WERI-Rb-1 (cell line): ENCODE data around the gene SVBP.
A peak's percentile ranks its signal among the peaks of the same experiment; 100 is the strongest.
"Not testable (repeated sequence)": the region's sequence is repeated elsewhere in the genome, so short reads cannot be mapped to it uniquely, and the experiment has no call there.

Source experiments
- DNase-seq: peaks from one replicate; pipeline ENCODE4 v3.0.0-alpha.2; 2020
- H3K27ac ChIP-seq: fragments of 250-450 bp; sonication (Bioruptor Pico); 2 replicates; pipeline ENCODE4 v1.5.1; 2020; ENCODE audit warnings: mild to moderate bottlenecking, moderate library complexity
- H3K27me3 ChIP-seq: fragments of 250-450 bp; sonication (Bioruptor Pico); 2 replicates; pipeline ENCODE4 v1.5.1; 2021; ENCODE audit warnings: mild to moderate bottlenecking, low read depth, moderate library complexity; ENCODE audit not compliant: insufficient read depth, severe bottlenecking
- H3K36me3 ChIP-seq: fragments of 250-450 bp; sonication (Bioruptor Pico); 2 replicates; pipeline ENCODE4 v1.5.1; 2020; ENCODE audit warnings: mild to moderate bottlenecking, moderate library complexity
- H3K4me3 ChIP-seq: 2 replicates; pipeline ENCODE4 v1.5.1; 2011; ENCODE audit warnings: low read depth, mild to moderate bottlenecking, control low read depth, low read length
- H3K9me3 ChIP-seq: fragments of 250-450 bp; sonication (Bioruptor Pico); 2 replicates; pipeline ENCODE4 v1.5.1; 2021; ENCODE audit warnings: mild to moderate bottlenecking, moderate library complexity; ENCODE audit not compliant: severe bottlenecking
- TF ChIP-seq, protein P1 (sequence below): IDR thresholded peaks from 2 replicates; pipeline ENCODE4 v1.5.1; 2011; ENCODE audit warnings: low read depth, mild to moderate bottlenecking, control low read depth, inconsistent platforms, low read length

Gene SVBP, protein sequence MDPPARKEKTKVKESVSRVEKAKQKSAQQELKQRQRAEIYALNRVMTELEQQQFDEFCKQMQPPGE

DNA sequence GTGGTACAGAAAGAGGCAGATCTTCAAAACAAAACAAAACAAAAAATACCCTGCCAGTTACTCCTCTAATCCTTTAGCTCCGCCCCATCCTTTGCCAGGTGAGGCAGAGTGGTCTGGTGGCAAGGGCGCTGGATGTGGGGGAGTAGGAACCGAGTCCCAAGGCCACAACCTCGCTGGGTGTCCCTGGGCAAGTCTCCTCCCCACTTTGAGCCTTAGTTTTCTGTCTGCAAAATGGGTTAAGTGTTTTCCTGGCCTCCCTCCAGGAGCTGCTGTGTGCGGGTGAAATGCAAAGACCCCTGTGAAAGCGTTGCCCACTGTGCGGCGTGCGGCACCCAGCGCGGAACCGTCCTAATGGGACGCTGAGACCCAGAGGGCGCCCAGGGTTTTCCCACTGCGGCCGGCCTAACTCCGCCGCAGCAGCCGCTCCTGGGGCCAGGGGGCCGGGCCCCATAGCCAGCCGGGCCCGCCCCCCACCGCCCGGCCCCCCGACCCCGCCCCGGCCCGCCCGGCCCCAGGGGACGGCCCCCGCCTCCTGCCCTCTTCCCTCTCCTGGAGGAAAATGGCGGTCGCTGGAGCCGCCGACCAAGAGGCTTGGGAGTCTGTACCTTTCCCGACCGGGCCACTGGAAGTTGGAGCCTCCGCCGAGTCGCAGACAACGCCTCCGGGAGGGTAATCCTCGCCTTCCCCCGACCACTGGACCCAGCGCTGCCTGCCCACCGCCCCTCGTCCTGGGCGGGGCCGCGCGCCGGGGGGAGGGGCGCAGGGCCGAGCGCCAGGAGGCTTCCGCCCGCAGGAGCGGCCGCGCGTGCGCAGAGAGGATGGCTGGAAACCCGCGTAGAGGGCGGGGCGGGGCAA is at the start of gene SVBP, which contains the start of gene ERMAP:
SVBP (minus strand) TSS at position 813 of the 855 bp plus-strand sequence. CDS start 853 bp downstream, outside the sequence.
ERMAP (plus strand) TSS at position 538 of the 855 bp plus-strand sequence. CDS start 13,327 bp downstream, outside the sequence.
- TF ChIP-seq, protein P1, sequence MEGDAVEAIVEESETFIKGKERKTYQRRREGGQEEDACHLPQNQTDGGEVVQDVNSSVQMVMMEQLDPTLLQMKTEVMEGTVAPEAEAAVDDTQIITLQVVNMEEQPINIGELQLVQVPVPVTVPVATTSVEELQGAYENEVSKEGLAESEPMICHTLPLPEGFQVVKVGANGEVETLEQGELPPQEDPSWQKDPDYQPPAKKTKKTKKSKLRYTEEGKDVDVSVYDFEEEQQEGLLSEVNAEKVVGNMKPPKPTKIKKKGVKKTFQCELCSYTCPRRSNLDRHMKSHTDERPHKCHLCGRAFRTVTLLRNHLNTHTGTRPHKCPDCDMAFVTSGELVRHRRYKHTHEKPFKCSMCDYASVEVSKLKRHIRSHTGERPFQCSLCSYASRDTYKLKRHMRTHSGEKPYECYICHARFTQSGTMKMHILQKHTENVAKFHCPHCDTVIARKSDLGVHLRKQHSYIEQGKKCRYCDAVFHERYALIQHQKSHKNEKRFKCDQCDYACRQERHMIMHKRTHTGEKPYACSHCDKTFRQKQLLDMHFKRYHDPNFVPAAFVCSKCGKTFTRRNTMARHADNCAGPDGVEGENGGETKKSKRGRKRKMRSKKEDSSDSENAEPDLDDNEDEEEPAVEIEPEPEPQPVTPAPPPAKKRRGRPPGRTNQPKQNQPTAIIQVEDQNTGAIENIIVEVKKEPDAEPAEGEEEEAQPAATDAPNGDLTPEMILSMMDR: no peak
- DNase-seq: peak; percentile 91
- Histone ChIP-seq H3K27me3 (no peaks in the 10 kb centered on the region), H3K9me3 (no peaks in the 10 kb centered on the region), H3K27ac (peak within 1 kb of the TSS; percentile 100), H3K4me3 (peak within 1 kb of the TSS; percentile 77), H3K36me3 (peaks cover 11% of the 10 kb centered on the region)

DNA sequence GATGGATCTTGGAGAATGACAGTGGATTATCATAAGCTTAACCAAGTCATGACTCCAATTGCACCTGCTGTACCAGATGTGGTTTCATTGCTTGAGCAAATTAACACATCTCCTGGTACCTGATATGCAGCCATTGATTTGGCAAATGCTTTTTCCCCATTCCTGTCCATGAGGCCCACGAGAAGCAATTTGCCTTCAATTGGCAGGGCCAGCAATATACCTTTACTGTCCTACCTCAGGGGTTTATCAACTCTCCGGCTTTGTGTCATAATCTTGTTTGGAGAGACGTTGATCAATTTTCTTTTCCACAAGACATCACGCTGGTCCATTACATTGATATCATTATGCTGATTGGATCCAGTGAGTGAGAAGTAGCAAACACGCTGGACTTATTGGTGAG is 49.4 kb upstream of the SVBP start:
- H3K9me3 ChIP-seq: peaks cover 7% of the 10 kb centered on the region
- TF ChIP-seq, protein P1: no peak
- no peaks in the 10 kb centered on the region for H3K36me3 ChIP-seq

GRCh38 chr1:42861014-42861399 is 43.8 kb upstream of the SVBP start:
- Histone ChIP-seq H3K9me3 (peaks cover 30% of the 10 kb centered on the region), H3K27me3 (no peaks in the 10 kb centered on the region), H3K36me3 (no peaks in the 10 kb centered on the region), H3K4me3 (no peak overlapping the region), H3K27ac (no peak overlapping the region)
- no peak for DNase-seq
- TF ChIP-seq, protein P1: no peak

More for the DNA sequence above, 49.4 kb upstream of the SVBP start:
- no peak overlapping the region for H3K4me3 ChIP-seq
- no peaks in the 10 kb centered on the region for H3K27me3 ChIP-seq
- no peak overlapping the region for H3K27ac ChIP-seq
- no peak for DNase-seq

GRCh38 chr1:42860339-42861013 is 43.3 kb upstream of the SVBP start:
- TF ChIP-seq, protein P1: no peak
- Histone ChIP-seq H3K36me3 (no peaks in the 10 kb centered on the region), H3K9me3 (peaks cover 30% of the 10 kb centered on the region), H3K27me3 (no peaks in the 10 kb centered on the region), H3K4me3 (no peak overlapping the region), H3K27ac (no peak overlapping the region)
- no peak for DNase-seq

GRCh38 chr1:42859366-42859765 is 42.2 kb upstream of the SVBP start:
- not testable (repeated sequence) for H3K27ac ChIP-seq, H3K36me3 ChIP-seq, DNase-seq, H3K27me3 ChIP-seq, H3K4me3 ChIP-seq
- peaks cover 30% of the 10 kb centered on the region for H3K9me3 ChIP-seq

DNA sequence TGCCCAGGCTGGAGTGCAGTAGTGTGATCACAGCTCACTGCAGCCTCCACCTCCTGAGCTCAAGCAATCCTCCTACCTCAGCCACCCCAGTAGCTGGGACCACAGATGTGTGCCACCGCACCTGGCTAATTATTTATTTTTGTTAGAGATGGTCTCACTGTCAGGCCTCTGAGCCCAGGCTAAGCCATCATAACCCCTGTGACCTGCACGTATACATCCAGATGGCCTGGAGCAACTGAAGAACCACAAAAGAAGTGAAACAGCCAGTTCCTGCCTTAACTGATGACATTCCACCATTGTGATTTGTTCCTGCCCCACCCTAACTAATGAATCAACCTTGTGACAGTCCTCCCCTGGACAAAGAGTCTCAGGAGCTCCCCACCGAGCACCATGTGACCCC is 39.4 kb upstream of the SVBP start:
- H3K36me3 ChIP-seq: peaks cover 12% of the 10 kb centered on the region
- not testable (repeated sequence) for H3K27me3 ChIP-seq, H3K27ac ChIP-seq, H3K4me3 ChIP-seq, DNase-seq
- peaks cover 23% of the 10 kb centered on the region for H3K9me3 ChIP-seq
